A673 (cell line): ENCODE results near the gene FBXO17.

Source experiments
- CTCF ChIP-seq: fragments of 300-800, 200-600 bp; sonication (generic); conservative IDR thresholded peaks from 2 replicates; pipeline ENCODE4 v1.5.1; 2017; ENCODE audit warnings: low read depth, mild to moderate bottlenecking, antibody characterized with exemption, low read length, moderate library complexity, mixed read lengths
- EZH2 ChIP-seq: fragments of 200-600 bp; sonication (generic); IDR thresholded peaks from 2 replicates; pipeline ENCODE4 v1.6.1; 2017; ENCODE audit warnings: borderline replicate concordance, low read depth, mild to moderate bottlenecking, mixed read lengths, antibody characterized with exemption, low read length; ENCODE audit not compliant: poor library complexity, severe bottlenecking

GRCh38 chr19:38970664-38971532, 4.6 kb downstream of the FBXO17 start:
- TF ChIP-seq CTCF (no peak), EZH2 (no peak)
